Measurements from ENCODE around the gene POMT2. TPM values are rescaled to one million over a fixed set of nuclear protein-coding genes. Genes with fewer than 3 reads are reported as not detected.

POMT2 gene
- total and polyA plus RNA-seq, 12 donors = 14.0 to 52.3 (median 41.7) TPM

- Histone ChIP-seq H3K36me3 (replicated peaks in 1 of 2) (no peaks in the 10 kb centered on the region), H3K27me3 (no peaks in the 10 kb centered on the region), H3K4me3 (no peak overlapping the region), H3K9me3 (replicated peaks in 1 of 3) (no peaks in the 10 kb centered on the region), H3K27ac (no peak overlapping the region), H3K4me1 (replicated peaks in 1 of 2) (peaks cover 10 to 36% of the 10 kb centered on the region in 2 donors)
- no peak for DNase-seq
- TF ChIP-seq POLR2A (IDR thresholded peaks at IDR 0.05) (no peak), CTCF (IDR thresholded peaks at IDR 0.05) (no peak)
- intact Hi-C loops (cut with DNase I) = loop anchor here (5.0 to 10.0 kb wide), 3 partner anchors 155 to 435 kb away; no protein-coding TSS in a partner anchor
- 80 to 86% (median 83%) methylated on average over 4 of the region's 4 CpGs for WGBS, 4 donors
Measured at GRCh38 chr14:77310026-77310425, 10.7 kb downstream of the POMT2 start.

- Histone ChIP-seq H3K27me3 (no peaks in the 10 kb centered on the region), H3K4me1 (replicated peaks in 1 of 2) (peaks cover 8 to 33% of the 10 kb centered on the region in 2 donors), H3K27ac (no peak overlapping the region), H3K4me3 (no peak overlapping the region), H3K9me3 (replicated peaks in 1 of 3) (no peaks in the 10 kb centered on the region), H3K36me3 (replicated peaks in 1 of 2) (no peaks in the 10 kb centered on the region)
- TF ChIP-seq CTCF (IDR thresholded peaks at IDR 0.05) (no peak), POLR2A (IDR thresholded peaks at IDR 0.05) (no peak)
- DNase-seq = no peak
- intact Hi-C loops (cut with DNase I) = no loop called here
- WGBS, 4 donors = 64 to 81% (median 75%) methylated on average over 4 of the region's 4 CpGs
Measured at GRCh38 chr14:77309131-77309530, 11.6 kb downstream of the POMT2 start.

- H3K36me3 ChIP-seq (replicated peaks in 1 of 2) = no peaks in the 10 kb centered on the region
- H3K9me3 ChIP-seq (replicated peaks in 1 of 3) = no peaks in the 10 kb centered on the region
- WGBS, 4 donors = 28 to 38% (median 33%) methylated on average over 3 of the region's 3 CpGs
- no peak for DNase-seq
- H3K27me3 ChIP-seq = no peaks in the 10 kb centered on the region
- H3K27ac ChIP-seq = no peak overlapping the region
- TF ChIP-seq CTCF (IDR thresholded peaks at IDR 0.05) (no peak), POLR2A (IDR thresholded peaks at IDR 0.05) (no peak)
- intact Hi-C loops (cut with DNase I) = no loop called here
- no peak overlapping the region for H3K4me3 ChIP-seq
- peaks cover 5 to 37% of the 10 kb centered on the region in 2 donors for H3K4me1 ChIP-seq (replicated peaks in 1 of 2)
Measured at GRCh38 chr14:77306851-77307496, 13.7 kb downstream of the POMT2 start.

GRCh38 chr14:77306416-77306815 lies 14.3 kb downstream of the POMT2 start:
- intact Hi-C loops (cut with DNase I) = no loop called here
- H3K4me1 ChIP-seq (replicated peaks in 1 of 2) = peaks cover 5 to 37% of the 10 kb centered on the region in 2 donors
- 77 to 89% (median 87%) methylated on average over 3 of the region's 3 CpGs for WGBS, 4 donors
- H3K27me3 ChIP-seq = no peaks in the 10 kb centered on the region
- no peak overlapping the region for H3K4me3 ChIP-seq
- no peaks in the 10 kb centered on the region for H3K9me3 ChIP-seq (replicated peaks in 1 of 3)
- TF ChIP-seq CTCF (IDR thresholded peaks at IDR 0.05) = no peak
- TF ChIP-seq POLR2A (IDR thresholded peaks at IDR 0.05) = no peak
- no peak for DNase-seq
- H3K27ac ChIP-seq = no peak overlapping the region
- H3K36me3 ChIP-seq (replicated peaks in 1 of 2) = no peaks in the 10 kb centered on the region
